Measurements from ENCODE around the gene PCED1B.
A peak's percentile ranks its signal among the peaks of the same experiment; 100 is the strongest.

Gene PCED1B

DNA sequence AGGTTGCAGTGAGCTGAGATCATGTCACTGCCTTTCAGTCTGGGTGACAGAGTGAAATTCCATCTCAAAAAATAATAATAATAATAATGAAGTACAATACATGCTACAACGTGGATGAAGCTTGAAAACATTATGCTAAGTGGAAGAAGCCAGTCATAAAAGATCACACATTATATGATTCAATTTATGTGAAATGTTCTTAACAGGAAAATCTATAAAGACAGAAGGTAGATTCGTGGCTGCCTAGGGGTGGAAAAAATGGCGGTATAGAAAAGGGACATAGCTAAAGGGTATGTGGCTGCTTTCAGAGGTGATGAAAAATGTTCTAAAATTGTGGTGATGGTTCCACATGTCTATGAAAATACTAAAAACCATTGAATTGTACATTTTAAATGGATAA lies 41.3 kb downstream of the PCED1B start:
- DNase-seq (ENCODE audit: low spot score): no peak
- no peak for FAIRE-seq

- no peak for DNase-seq (ENCODE audit: low spot score)
- peak; percentile 59 for FAIRE-seq
Observed at GRCh38 chr12:47121146-47121545, 41.7 kb downstream of the PCED1B start.

- DNase-seq (ENCODE audit: low spot score) (no peak), FAIRE-seq (no peak)
Observed at GRCh38 chr12:47122602-47123001, 43.2 kb downstream of the PCED1B start.

GRCh38 chr12:47123730-47124129 lies 44.3 kb downstream of the PCED1B start:
- no peak for FAIRE-seq

DNA sequence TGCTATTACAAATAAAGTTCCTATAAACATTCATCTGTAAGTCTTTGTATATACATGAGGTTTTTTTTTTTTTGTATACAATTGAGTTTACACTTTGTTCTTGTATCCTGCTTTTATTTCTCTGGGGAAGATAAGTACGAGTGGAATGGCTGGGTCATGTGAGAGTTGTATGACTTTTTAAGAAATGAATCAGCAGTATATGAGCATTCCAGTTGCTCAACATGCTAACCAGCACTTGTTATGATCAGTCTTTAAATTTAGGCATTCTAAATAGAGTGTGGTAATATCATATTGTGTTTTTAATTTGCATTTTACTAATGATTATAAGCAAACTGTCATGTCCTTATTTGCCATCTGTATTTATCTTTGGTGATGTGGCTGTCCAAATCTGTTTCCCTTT lies 45.0 kb downstream of the PCED1B start:
- FAIRE-seq (peak; percentile 40), DNase-seq (ENCODE audit: low spot score) (no peak)

More at GRCh38 chr12:47123730-47124129, 44.3 kb downstream of the PCED1B start:
- no peak for DNase-seq (ENCODE audit: low spot score)

- DNase-seq (ENCODE audit: low spot score): no peak
- no peak for FAIRE-seq
Observed at GRCh38 chr12:47126246-47126645, 46.8 kb downstream of the PCED1B start.

DNA sequence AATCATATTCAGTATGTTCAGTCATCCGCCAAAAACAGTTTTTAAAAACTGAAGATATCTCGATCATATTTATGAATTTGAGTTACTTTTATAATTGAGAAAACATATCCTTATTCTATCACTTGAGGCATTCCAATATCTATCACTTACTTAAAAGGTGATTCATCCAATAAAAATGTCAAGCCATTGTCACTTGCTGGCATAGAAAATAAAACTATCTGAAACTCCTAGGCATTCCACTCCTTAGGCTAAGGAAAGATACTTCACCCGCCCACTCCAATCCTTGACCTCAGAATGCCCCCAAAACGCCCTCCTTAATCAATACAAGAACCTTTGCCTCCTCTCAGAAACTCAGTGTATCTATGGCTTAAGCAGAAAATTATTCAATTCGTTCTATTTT lies 51.6 kb downstream of the PCED1B start:
- FAIRE-seq (no peak), DNase-seq (ENCODE audit: low spot score) (no peak)

DNA sequence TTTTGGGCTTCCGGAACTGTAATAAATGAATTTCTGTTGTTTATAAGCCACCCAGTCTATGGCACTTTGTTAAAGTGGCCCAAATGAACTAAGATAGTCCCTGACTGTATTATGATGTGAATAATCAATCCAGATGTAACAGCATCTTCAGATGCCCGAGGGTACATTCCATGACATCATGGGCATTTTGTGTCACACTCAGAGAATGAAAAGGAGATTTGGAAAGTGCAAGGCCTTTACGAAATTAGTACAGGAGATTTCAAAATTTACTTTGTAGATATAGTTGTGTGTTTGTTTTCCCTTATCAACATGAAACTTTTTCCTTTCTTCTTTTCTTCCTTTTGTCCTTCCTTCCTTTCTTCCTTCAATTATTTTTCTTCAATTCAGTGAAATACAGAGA lies 54.6 kb downstream of the PCED1B start:
- no peak for FAIRE-seq
- DNase-seq (ENCODE audit: low spot score): no peak

- DNase-seq (ENCODE audit: low spot score) (no peak), FAIRE-seq (no peak)
Observed at GRCh38 chr12:47135578-47135977, 56.2 kb downstream of the PCED1B start.

DNA sequence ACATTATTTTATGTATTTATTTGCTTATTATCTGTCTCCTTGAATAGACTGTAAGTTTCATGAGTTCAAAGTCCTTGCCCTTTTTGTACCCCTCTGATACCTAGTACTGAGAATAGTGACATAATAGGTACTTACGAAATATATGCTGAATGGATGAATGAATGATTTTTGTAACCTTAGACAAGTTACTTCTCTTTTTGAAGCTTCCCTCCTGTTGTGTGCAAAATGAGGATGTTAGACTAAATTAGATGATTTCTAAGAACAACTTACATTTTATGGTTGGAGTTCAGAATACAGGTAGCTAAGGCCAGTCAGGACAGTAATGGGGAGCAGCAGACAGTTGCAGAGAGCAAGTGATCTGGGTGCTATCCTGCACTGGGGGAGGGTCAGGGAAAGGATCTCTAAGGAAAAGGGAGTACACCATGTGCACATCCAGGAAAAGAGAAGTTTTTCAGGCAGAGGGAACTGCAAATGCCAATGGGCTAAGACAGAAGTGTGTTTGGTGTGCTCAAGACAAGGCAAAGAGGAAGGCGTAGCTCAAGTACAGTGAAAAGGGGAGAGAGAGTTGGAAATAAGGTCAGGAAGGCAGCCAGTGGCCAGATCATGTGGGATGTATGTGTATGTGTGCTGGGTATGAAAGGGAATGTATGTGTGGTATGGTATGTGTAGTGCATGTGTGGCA lies 59.7 kb downstream of the PCED1B start:
- FAIRE-seq (no peak), DNase-seq (ENCODE audit: low spot score) (no peak)

GRCh38 chr12:47141459-47141858 lies 62.0 kb downstream of the PCED1B start:
- FAIRE-seq (no peak), DNase-seq (ENCODE audit: low spot score) (no peak)

- no peak for DNase-seq (ENCODE audit: low spot score)
- FAIRE-seq: no peak
Observed at GRCh38 chr12:47144769-47145168, 65.3 kb downstream of the PCED1B start.

GRCh38 chr12:47145188-47145587 lies 65.8 kb downstream of the PCED1B start:
- no peak for FAIRE-seq
- DNase-seq (ENCODE audit: low spot score): no peak

DNA sequence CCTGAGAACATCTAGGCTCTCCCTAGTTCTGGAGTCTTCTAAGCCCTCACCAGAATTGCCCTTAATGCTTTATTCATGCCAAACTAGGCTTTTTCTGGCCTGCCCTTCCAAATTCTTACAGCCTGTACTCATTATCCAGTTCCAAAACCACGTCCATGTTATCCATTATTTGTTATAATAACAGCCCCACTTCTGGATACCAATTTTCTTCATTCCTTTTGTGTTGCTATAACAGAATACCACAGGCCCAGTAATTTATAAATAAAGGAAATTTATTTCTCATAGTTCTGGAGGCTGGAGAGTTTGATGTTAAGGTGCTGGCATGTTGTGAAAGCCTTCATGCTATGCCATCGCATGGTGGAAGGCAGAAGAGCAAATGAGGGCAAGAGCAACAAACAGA lies 68.3 kb downstream of the PCED1B start:
- DNase-seq (ENCODE audit: low spot score) (no peak), FAIRE-seq (no peak)

GRCh38 chr12:47149146-47149545 lies 69.7 kb downstream of the PCED1B start:
- DNase-seq (ENCODE audit: low spot score) (no peak), FAIRE-seq (no peak)

GRCh38 chr12:47152095-47152494 lies 72.7 kb downstream of the PCED1B start:
- no peak for FAIRE-seq
- DNase-seq (ENCODE audit: low spot score): no peak

DNA sequence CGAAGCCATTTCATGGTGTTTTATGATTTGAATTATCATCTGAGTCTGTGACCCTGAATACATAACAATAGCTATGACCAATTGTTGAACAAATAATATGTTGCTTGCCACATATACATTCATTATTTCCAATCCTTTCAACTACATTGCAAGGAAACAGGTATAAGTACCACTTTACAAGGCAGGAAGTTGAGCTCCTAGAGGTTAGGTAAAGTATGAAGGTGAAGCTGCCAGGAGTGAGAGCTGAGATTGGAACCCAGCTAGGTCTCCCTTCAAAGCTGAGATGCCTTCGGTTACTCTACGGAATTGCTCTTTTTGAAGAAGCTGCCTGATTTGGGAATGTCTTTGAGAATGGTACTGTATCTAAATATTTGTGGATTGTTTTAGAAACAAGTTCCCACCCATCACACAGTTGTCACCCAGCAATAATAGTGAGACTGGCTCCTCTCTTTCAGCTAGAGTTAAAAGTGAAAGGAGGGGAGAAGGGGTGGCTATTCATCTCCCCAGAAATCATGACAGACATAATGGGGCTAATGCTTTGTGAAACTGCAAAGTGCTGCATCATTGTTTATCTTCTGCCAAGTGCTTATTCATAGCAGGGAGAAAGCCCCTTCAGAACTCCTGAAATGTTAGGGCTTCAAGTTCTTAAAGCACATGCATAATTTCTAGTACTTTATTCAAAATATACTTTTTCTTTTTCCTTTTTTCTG lies 76.2 kb downstream of the PCED1B start:
- DNase-seq (ENCODE audit: low spot score) (no peak), FAIRE-seq (no peak)

DNA sequence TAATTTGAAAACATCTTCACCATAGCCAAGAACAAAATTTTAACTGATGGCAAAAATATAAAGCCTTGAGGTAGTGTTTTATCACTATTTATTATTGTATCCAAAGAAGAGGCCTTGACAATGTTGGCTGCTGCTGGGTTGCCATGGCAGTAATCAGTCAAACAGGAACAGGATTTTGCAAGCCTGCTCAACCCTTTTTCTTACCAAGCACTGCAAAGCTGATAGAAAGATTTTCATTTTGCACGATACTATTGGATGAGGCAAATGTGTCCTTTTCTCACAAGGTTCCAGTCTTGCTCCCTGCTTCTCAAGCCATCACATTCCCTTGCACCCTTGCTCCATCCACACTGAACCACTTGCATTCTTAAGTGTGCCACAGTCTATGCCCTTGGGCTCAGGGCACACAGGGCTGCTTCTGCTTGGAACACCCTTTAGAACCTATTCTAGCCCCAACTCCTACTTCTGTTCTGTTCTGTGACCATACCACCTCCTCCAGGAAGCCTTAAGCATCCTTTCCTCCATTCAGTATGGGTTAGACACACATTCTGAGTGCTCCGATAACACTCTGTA lies 76.8 kb downstream of the PCED1B start:
- no peak for DNase-seq (ENCODE audit: low spot score)
- no peak for FAIRE-seq

DNA sequence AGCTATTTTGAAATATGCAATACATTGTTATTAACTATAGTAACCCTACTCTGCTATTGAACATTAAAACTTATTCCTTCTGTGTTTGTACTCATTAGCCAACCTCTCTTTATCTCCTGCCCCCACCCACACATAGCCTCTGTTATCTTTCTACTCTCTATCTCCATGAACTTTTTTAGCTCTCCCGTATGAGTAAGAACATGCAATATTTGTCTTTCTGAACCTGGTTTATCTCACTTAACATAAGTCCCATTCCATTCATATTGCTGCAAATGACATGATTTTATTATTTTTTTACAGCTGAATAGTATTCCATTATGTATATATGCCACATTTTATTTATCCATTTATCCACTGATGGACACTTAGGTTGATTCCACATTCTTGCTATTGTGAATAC lies 79.4 kb downstream of the PCED1B start:
- FAIRE-seq: no peak
- DNase-seq (ENCODE audit: low spot score): no peak

DNA sequence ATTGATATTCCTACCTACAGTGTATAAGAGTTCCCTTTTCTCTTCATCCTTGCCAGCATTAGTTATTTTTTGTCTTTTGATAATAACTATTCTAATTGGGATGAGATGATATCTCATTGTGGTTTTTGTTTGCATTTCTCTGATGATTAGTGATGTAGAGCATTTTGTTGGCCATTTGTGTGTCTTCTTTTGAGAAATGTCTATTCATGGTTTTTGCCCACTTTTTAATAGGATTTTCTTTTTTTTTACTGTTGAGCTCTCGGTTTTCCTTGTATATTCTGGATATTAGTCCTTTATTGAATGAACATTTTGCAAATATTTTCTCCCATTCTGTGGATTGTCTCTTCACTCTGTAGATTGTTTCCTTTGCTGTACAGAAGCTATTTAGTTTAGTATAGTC lies 79.9 kb downstream of the PCED1B start:
- DNase-seq (ENCODE audit: low spot score): no peak
- no peak for FAIRE-seq

DNA sequence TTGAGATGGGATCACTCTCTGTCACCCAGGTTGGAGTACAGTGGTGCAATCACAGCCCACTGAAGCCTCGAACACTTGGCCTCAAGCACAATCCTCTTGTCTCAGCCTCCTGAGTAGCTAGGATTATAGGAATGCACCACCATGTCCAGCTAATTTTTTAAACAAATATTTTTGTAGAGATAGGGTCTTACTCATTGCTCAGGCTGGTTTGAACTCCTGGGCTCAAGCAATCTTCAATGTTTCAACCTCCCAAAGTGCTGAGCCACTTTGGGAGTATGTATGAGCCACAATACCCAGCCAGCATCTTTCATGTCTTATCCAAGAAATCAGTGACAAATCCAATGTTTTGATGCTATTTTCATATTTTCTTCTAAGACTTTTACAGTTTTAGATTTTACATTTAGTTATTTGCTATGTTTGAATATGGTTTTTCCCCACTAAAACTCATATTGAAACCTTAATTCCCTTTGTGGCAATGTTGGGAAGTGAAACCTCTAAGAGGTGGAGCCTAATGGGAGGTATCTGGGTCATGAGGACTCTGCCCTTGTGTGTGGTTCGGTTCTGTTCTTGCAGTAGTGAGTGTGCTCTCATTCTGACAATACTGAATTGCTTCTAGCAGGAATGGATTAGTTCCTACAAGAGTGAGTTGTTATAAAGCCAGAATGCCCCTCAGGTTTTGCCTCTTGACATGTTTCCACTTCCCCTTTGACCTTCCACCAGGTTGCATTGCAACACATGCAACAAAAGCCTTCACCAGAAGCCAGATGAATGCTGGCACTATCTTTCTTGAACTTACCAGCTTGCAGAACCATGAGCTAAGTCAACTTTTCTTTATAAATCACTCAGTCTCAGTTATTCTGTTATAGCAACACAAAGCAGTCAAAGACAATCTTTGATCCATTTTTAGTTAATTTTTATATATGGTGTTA lies 81.2 kb downstream of the PCED1B start:
- FAIRE-seq: no peak
- DNase-seq (ENCODE audit: low spot score): no peak

GRCh38 chr12:47164116-47164515 lies 84.7 kb downstream of the PCED1B start:
- no peak for DNase-seq (ENCODE audit: low spot score)
- no peak for FAIRE-seq
